A673 (cell line): ENCODE results near the gene DNAJB12. TPM values are rescaled to one million over a fixed set of nuclear protein-coding genes. Genes with fewer than 3 reads are reported as not detected.
A peak's percentile ranks its signal among the peaks of the same experiment; 100 is the strongest.

Source experiments
- BruUV-seq: library from RNA; stranded (reverse); fragments of 400-500 nt; replicated peaks from 2 replicates; lab custom pipeline; 2021; lab: Mats Ljungman, UMichigan
- CTCF ChIA-PET: fragments of 300-600 bp; sonication (Branson Sonifier 250); formaldehyde crosslinking; loops from one replicate; lab custom pipeline; 2022; ENCODE audit warnings: antibody characterized with exemption; lab: Charles Lee
- POLR2A ChIA-PET: fragments of 300-600 bp; sonication (Branson Sonifier 250); formaldehyde crosslinking; loops from one replicate; lab custom pipeline; 2022; ENCODE audit warnings: antibody characterized with exemption; ENCODE audit not compliant: low non-redundant PET; lab: Charles Lee
- DNase-seq: peaks from one replicate; pipeline ENCODE4 v3.0.0-alpha.2; 2015; ENCODE audit warnings: low spot score
- H3K27ac ChIP-seq: fragments of 200-600 bp; sonication (generic); 2 replicates; pipeline ENCODE4 v1.5.1; 2016; ENCODE audit warnings: mixed run types, low read depth, mild to moderate bottlenecking, mixed read lengths, antibody characterized with exemption, low read length; ENCODE audit not compliant: poor library complexity, severe bottlenecking
- H3K27me3 ChIP-seq: fragments of 200-600 bp; sonication (generic); replicated peaks from 2 replicates; pipeline ENCODE4 v1.6.1; 2017; ENCODE audit warnings: mixed run types, low read depth, mild to moderate bottlenecking, mixed read lengths, antibody characterized with exemption, low read length; ENCODE audit not compliant: insufficient read depth, poor library complexity
- H3K36me3 ChIP-seq: fragments of 200-600 bp; sonication (generic); 2 replicates; pipeline ENCODE4 v1.6.1; 2016; ENCODE audit warnings: mixed run types, mild to moderate bottlenecking, mixed read lengths, antibody characterized with exemption, low read length; ENCODE audit not compliant: insufficient read depth, poor library complexity, severe bottlenecking
- H3K4me1 ChIP-seq: fragments of 200-600 bp; sonication (generic); 2 replicates; pipeline ENCODE4 v1.6.1; 2017; ENCODE audit warnings: mixed run types, mild to moderate bottlenecking, mixed read lengths, antibody characterized with exemption, low read length; ENCODE audit not compliant: insufficient read depth, poor library complexity, severe bottlenecking
- H3K4me3 ChIP-seq: fragments of 200-600 bp; sonication (generic); 2 replicates; pipeline ENCODE4 v1.5.1; 2016; ENCODE audit warnings: low read depth, mixed run types, mild to moderate bottlenecking, mixed read lengths, low read length; ENCODE audit not compliant: poor library complexity, severe bottlenecking
- H3K9me3 ChIP-seq: fragments of 200-600 bp; sonication (generic); 2 replicates; pipeline ENCODE4 v1.6.1; 2016; ENCODE audit warnings: mixed run types, low read depth, mild to moderate bottlenecking, mixed read lengths, antibody characterized with exemption, low read length; ENCODE audit not compliant: poor library complexity, severe bottlenecking
- EZH2 ChIP-seq: fragments of 200-600 bp; sonication (generic); IDR thresholded peaks from 2 replicates; pipeline ENCODE4 v1.6.1; 2017; ENCODE audit warnings: borderline replicate concordance, low read depth, mild to moderate bottlenecking, mixed read lengths, antibody characterized with exemption, low read length; ENCODE audit not compliant: poor library complexity, severe bottlenecking
- intact Hi-C: fragments of 100-400 bp; cut with micrococcal nuclease; formaldehyde crosslinking; loops from one replicate; pipeline ENCODE4 v1.10.0; 2022; ENCODE audit not compliant: unreplicated experiment
- total RNA-seq: library from RNA; stranded (reverse); gene quantifications from 2 replicates; pipeline ENCODE4 v1.2.3, GENCODE V29; 2021
- TF ChIP-seq, protein P1 (sequence below): fragments of 300-800, 200-600 bp; sonication (generic); conservative IDR thresholded peaks from 2 replicates; pipeline ENCODE4 v1.5.1; 2017; ENCODE audit warnings: low read depth, mild to moderate bottlenecking, antibody characterized with exemption, low read length, moderate library complexity, mixed read lengths

Gene DNAJB12
- total RNA-seq, 1 experiment from 2014 or later, result 29.5 TPM

DNA sequence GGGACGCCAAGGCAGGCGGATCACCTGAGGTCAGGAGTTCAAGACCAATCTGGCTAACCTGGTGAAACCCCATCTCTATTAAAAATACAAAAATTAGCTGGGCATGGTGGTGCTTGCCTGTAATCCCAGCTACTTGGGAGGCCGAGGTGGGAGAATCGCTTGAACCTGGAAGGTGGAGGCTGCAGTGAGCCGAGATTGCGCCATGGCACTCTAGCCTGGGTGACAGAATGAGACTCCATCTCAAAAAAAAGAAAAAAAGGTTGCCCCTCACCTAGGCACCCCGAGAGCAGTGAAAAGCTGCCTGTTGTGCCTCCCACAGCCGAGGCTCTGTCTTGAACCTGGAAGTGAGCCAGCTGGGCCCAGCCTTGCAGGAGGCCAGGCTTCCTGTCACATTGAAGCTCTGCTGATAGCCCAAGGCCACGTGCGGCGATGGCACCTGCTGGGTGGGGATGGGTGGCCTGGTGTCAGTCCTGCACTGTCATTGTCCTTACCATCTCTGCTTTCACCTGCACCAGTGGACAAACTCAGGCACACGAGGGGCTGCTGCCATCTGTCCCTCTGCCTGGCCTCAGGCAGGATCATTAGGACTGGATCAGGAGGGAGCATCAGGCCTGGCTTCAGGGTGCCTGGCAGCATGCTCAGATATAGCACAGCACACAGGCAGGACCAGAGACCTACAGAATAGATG, 37.8 kb downstream of the DNAJB12 start:
- Histone ChIP-seq H3K9me3 (no peaks in the 10 kb centered on the region), H3K27ac (no peak overlapping the region), H3K4me1 (peaks cover 44% of the 10 kb centered on the region), H3K27me3 (no peaks in the 10 kb centered on the region), H3K36me3 (no peaks in the 10 kb centered on the region), H3K4me3 (no peak overlapping the region)
- intact Hi-C loops, result no loop called here
- peak; percentile 50 for DNase-seq
- BruUV-seq, result no TSS peak
- no peak for TF ChIP-seq EZH2
- TF ChIP-seq, protein P1, sequence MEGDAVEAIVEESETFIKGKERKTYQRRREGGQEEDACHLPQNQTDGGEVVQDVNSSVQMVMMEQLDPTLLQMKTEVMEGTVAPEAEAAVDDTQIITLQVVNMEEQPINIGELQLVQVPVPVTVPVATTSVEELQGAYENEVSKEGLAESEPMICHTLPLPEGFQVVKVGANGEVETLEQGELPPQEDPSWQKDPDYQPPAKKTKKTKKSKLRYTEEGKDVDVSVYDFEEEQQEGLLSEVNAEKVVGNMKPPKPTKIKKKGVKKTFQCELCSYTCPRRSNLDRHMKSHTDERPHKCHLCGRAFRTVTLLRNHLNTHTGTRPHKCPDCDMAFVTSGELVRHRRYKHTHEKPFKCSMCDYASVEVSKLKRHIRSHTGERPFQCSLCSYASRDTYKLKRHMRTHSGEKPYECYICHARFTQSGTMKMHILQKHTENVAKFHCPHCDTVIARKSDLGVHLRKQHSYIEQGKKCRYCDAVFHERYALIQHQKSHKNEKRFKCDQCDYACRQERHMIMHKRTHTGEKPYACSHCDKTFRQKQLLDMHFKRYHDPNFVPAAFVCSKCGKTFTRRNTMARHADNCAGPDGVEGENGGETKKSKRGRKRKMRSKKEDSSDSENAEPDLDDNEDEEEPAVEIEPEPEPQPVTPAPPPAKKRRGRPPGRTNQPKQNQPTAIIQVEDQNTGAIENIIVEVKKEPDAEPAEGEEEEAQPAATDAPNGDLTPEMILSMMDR, result no peak
- CTCF ChIA-PET, result interaction anchor here (0.9 kb wide), 1 partner anchor 42 kb away, joined by 3 read pairs; no protein-coding TSS in a partner anchor
- POLR2A ChIA-PET, result interaction anchor here (0.8 kb wide), 1 partner anchor 44 kb away, joined by 5 read pairs; the partner anchor contains the start of gene DDIT4

DNA sequence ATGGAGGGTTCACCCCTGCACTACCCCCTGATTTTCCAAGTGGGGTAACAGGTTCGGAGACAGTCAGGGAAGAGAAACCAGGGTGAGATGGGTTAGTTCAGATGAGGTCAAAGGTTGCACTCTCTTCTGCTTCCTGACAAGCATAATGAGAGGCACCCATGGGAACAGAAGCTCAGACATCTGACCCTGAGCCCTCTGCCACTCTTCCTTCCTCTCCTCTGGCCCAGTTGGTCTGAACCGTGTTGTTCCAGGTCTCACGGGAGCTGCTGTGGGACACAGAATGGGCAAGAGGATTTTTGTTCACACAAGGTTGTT, 38.4 kb downstream of the DNAJB12 start:
- intact Hi-C loops, result no loop called here
- BruUV-seq, result no TSS peak
- no peaks in the 10 kb centered on the region for H3K27me3 ChIP-seq
- POLR2A ChIA-PET, result no interaction called here
- TF ChIP-seq, protein P1, result no peak
- TF ChIP-seq EZH2, result no peak
- no peak overlapping the region for H3K4me3 ChIP-seq
- H3K4me1 ChIP-seq, result peaks cover 38% of the 10 kb centered on the region
- DNase-seq, result no peak
- CTCF ChIA-PET, result no interaction called here
- H3K9me3 ChIP-seq, result no peaks in the 10 kb centered on the region
- no peak overlapping the region for H3K27ac ChIP-seq
- H3K36me3 ChIP-seq, result no peaks in the 10 kb centered on the region

- ChIA-PET POLR2A (no interaction called here), CTCF (no interaction called here)
- Histone ChIP-seq H3K9me3 (no peaks in the 10 kb centered on the region), H3K27me3 (no peaks in the 10 kb centered on the region), H3K4me1 (peaks cover 33% of the 10 kb centered on the region), H3K4me3 (no peak overlapping the region), H3K36me3 (no peaks in the 10 kb centered on the region), H3K27ac (peak overlapping the region; percentile 21)
- BruUV-seq, result no TSS peak
- intact Hi-C loops, result no loop called here
- TF ChIP-seq, protein P1, result no peak
- TF ChIP-seq EZH2, result no peak
- DNase-seq, result no peak
Observed at GRCh38 chr10:72315611-72316385, 38.9 kb downstream of the DNAJB12 start.
